T follicular helper cell (primary cell): Measurements from ENCODE around the gene SPNS2.
A peak's percentile ranks its signal among the peaks of the same experiment; 100 is the strongest.

Source experiments
- DNase-seq: peaks from one replicate; pipeline ENCODE4 v3.0.0-alpha.2; 2020; ENCODE audit warnings: low read depth

The SPNS2 gene

GRCh38 chr17:4549781-4550533 is 51.3 kb downstream of the SPNS2 start:
- DNase-seq, result no peak

GRCh38 chr17:4550534-4551039 is 51.9 kb downstream of the SPNS2 start:
- DNase-seq, result no peak

- DNase-seq, result no peak
Measured at GRCh38 chr17:4551141-4551540, 52.5 kb downstream of the SPNS2 start.

- DNase-seq, result no peak
Measured at GRCh38 chr17:4551796-4552525, 53.3 kb downstream of the SPNS2 start.

- no peak for DNase-seq
Measured at GRCh38 chr17:4553669-4554068, 55.0 kb downstream of the SPNS2 start.

- DNase-seq, result no peak
Measured at GRCh38 chr17:4554441-4554996, 55.8 kb downstream of the SPNS2 start.

- peak; percentile 95 for DNase-seq
Measured at GRCh38 chr17:4554997-4555799, 56.5 kb downstream of the SPNS2 start, which contains the start of gene MYBBP1A. Gene MYBBP1A (minus strand): TSS chr17:4555384. CDS start chr17:4555324, 60 bp downstream.

- no peak for DNase-seq
Measured at GRCh38 chr17:4555873-4556759, 57.4 kb downstream of the SPNS2 start.

GRCh38 chr17:4556996-4557395 is 58.3 kb downstream of the SPNS2 start:
- no peak for DNase-seq

GRCh38 chr17:4557626-4558346 is 59.1 kb downstream of the SPNS2 start:
- DNase-seq, result no peak

- no peak for DNase-seq
Measured at GRCh38 chr17:4558347-4558971, 59.8 kb downstream of the SPNS2 start.

GRCh38 chr17:4559139-4559791 is 60.6 kb downstream of the SPNS2 start:
- DNase-seq, result no peak

- no peak for DNase-seq
Measured at GRCh38 chr17:4559966-4560365, 61.3 kb downstream of the SPNS2 start.

GRCh38 chr17:4560421-4560820 is 61.7 kb downstream of the SPNS2 start, which contains the start of gene GGT6:
Gene GGT6 (minus strand): TSS chr17:4560577. CDS start chr17:4560521, 56 bp downstream.
- no peak for DNase-seq

GRCh38 chr17:4560837-4561256 is 62.2 kb downstream of the SPNS2 start:
- no peak for DNase-seq

GRCh38 chr17:4562015-4562969 is 63.6 kb downstream of the SPNS2 start:
- DNase-seq, result no peak

GRCh38 chr17:4565209-4566141 is 66.8 kb downstream of the SPNS2 start:
- peak; percentile 30 for DNase-seq
